GOT3 (cell line): ENCODE results near the gene MALT1.

Experiments
- DNase-seq: peaks from one replicate; lab custom pipeline; 2025; ENCODE audit warnings: mixed read lengths; lab: John Stamatoyannopoulos, UW

Gene MALT1

GRCh38 chr18:58653814-58654509 is 17.3 kb upstream of the MALT1 start:
- no peak for DNase-seq

GRCh38 chr18:58654896-58655614 is 16.2 kb upstream of the MALT1 start:
- no peak for DNase-seq

DNA sequence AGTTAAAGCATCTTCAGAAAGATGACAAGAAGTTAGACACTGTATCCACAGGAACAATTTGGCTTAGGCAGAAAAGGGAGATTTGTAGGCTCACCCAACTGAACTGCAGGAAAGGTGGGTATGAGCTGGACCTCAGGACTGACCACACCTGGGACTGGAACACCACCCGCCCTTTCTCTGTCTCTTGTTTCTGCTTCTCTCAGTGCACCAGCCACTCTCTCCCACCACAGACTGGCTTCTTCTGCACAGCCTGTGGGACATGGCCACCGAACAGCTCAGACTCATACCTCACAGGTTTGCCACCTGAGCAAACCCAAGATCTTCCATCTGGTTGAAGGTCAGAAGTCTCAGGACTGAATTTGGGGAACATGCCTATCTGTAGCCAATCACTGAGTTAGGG is 14.2 kb upstream of the MALT1 start:
- DNase-seq, result no peak

DNA sequence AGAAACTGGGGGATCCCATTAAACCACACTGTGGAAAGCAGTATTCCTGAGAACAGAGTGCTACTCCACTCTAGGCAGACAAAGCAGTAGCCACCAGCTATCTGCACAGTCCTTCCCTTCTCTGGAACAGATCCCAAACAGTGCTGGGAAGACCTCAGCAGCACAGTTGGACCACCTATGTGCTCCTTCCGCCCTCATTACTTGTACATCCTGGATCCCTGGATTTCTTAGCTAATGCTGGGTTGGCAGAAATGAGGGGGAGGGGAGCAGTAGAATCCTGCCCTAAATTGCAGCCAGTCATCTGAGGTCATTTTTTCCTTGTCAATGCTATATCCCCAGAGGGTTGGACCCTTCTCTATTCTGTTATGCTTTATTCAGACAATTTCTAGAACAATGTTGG is 13.8 kb upstream of the MALT1 start:
- DNase-seq, result no peak

GRCh38 chr18:58659691-58660090 is 11.6 kb upstream of the MALT1 start:
- DNase-seq, result no peak

DNA sequence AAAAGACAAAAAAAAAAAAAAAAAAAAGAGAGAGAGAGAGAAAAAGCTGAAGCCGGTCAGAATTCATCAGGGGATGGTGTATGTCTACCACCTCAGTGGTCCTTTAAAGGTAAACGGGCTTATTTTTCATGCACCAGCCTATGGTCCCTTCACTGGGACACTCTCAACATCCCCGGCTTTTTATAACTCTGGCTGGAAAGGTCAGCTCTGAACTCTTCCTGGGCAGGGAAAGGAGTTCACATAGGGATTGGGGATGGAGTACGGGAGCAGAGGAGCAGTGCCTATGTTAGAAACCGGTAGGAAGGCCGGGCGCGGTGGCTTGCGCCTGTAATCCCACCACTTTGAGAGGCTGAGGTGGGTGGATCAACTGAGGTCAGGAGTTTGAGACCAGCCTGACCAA is 10.3 kb upstream of the MALT1 start:
- DNase-seq, result no peak

- no peak for DNase-seq
Measured at GRCh38 chr18:58661423-58661822, 9.8 kb upstream of the MALT1 start.

DNA sequence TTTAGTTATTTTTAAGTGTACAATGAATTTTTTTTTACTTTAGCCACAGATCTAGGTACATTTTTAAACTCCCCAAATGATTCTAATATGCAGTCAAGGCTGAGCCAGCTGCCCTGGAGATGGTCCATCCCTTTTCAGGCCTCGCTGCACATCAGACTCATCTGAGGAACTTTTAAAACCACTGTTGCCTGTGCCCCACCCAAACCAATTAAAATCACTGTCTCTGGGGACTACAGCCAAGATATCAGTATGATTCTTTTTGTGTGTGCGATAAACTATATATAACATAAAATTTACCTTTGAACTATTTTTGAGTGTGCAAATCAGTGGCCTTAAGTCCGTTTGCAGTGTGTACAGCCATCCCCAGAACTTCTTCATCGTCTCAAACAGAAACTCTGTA is 9.1 kb upstream of the MALT1 start:
- no peak for DNase-seq

GRCh38 chr18:58666176-58666575 is 5.1 kb upstream of the MALT1 start:
- DNase-seq, result no peak

GRCh38 chr18:58668211-58668610 is 3.1 kb upstream of the MALT1 start:
- no peak for DNase-seq

DNA sequence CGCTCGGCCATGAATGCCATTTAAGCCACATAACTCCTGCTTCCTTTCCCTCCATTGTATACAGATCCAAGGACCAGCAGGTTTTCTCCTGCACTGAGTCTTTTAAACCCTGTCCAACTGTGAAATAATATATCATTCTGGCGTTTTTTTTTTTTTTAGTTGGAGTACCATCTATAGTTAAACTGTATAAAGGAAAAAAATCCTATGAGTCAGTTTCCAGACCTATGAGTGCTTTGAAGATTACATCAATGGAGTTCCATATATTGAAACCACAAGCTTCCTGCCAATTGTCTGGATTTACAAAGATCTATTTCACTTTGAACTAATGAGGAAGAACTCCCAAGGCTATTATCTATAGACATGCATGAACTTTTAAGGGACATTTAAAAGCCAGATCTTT is 2.4 kb upstream of the MALT1 start:
- no peak for DNase-seq

DNA sequence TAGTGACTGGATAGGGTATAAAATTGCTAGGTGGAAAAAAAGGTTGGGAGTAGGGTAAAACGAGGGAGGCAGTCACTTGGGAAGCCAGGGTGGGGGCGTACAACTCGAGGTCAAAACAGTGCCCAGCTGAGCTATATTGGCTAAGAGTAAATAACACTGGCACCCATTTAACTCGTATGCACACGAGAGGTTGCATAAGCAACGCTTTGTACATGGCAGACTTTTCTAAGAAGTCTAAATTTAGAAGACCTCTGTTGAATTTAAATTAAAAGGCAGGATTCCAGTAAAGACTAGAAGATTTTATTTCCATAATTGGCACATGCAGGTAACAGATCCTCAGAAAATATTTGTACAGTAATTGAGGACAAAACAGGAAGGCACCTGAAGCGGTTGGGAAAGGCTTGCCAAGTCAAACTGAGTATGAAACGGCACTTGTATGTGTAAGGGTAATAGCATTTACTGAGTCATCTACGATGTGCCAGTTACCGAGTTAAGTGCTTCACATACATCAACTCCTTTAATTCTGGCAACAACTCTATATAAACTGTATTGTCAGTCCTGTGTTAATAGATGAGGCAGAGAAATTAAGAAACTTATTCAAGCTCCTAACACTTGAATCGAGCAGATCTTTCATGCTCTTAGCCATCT is 1.4 kb upstream of the MALT1 start:
- DNase-seq, result no peak

DNA sequence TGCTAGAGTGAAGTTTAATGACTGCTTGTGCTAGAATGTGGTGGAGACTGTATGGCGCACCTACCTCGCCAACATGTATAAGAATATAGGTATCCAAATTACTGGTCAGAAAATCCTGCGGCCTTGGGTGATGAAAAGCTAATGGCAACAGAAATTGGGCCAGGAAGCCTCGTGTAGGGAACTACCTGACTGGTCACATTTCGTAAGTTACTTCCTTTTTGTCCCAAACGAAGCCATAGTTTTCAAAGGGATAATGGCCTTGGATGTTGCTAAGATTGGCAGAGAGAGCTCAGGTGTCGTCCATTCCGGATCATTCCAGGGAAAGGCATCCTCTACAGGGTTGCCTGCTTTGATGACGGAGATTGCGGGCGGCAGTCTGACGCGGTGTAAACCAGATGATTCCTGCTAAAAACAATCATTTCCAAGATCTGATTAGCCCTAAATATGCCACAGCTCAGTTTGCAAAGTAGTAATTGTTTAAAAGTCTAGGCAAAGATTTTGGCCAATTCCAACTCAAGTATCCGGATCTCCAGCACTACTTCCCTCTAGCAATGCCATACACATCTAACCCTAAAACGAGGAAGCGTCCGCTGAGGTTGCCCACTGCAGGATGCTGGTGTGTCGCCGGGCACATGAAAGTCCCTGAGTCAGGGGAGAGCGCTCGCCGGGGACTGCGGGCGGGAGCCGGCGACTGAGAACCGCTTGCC is 708 bp upstream of the MALT1 start:
- DNase-seq, result no peak

- no peak for DNase-seq
Measured at GRCh38 chr18:58671632-58672564, 633 bp downstream of the MALT1 start.

DNA sequence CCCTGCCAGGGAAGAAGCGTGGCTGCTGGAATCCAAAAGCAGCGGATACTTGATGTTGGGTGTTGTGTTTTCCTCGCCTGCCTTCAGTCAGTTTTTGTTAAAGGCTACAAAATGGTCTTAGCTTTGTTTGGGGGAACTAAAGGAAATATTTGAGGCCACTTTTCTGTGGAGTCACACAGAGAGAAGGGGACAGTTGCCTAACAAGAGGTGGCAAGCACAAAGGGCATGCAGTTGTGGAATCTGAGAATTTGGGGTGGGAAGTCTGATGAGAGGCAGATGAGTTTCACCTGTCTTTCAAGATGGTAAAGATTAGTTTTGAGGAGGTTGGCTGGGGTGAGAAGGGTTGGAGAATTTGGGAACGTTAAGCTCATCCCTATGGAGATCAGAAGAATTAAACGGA is 2.9 kb downstream of the MALT1 start:
- DNase-seq, result no peak

DNA sequence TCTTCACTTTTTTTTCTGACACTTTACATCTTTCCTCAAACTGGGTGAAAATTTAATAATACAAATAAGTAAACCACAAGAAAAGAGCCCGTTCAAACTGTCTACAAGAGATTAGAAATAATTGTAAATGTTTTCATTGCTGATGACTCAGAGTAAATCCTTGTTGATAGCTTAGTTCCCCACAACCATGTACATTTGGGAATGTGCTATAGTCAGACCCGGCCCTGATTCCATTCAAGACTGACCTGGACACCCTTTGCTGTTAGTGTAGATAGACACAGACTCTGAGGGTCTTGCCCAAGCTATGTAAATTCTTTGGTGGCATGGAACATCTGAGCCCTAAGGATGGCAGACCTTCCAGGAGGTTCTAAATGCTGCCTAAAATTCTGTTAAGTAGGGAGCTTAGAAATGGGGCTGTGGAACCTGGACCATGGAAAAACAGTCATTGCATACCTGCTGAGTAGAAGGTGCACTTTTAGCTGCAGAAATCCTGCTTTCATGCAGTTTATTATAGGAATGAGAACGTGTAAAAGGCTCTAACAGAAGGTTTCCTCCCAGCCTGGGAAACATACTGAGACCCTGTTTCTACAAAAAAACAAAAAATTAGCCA is 3.7 kb downstream of the MALT1 start:
- DNase-seq, result no peak

- no peak for DNase-seq
Measured at GRCh38 chr18:58676270-58676669, 5.0 kb downstream of the MALT1 start.

DNA sequence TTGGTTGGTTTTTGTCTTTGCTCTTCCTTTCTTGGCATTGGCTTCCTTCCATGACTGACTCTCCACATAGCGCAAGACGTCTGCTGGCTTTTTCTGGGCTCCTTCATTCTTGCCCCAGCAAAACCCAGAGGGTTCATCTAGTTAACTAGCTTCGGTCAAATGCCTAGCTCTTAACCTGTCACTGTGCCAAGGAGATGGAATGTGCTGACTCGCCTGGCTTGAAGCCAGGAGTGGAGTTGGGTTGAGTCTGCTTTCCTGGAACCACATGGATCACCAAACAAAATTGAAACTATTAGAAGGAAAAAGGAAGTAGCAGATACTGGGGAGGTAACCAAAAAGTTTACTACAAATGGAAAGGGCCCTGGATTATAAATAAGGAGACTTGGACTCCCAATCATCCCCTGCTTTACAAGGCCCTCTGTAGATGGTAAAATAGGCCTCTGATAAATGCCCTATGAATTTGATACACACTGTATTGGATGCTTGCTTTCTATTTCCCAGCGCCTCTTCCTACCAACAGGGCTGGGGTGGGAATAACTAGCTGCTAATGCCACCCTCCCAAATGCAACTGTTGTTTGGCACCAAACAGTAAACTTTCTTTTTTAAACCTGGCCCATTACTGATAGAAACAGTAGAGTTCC is 11.3 kb downstream of the MALT1 start:
- DNase-seq, result no peak

DNA sequence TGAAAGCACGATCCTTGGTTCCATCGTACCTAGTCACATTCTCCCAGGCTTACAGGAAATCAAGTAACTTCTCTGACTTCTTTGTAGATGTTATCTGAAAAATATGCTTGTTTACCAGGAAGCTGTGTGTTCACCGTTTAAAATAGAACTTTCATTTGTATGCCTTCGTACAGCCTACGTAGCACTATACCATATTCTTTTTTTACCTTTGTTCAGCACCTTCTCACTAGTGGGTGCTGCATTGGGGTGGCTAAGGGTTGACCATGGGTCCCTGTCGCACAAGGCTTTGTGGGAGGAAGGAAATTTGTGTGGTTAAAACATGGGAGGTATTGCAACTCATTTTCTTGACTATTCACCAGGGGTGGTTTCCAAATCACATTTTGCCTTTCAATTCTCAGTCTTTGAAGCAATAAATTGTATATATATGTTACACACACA is 16.6 kb downstream of the MALT1 start:
- no peak for DNase-seq

- no peak for DNase-seq
Measured at GRCh38 chr18:58690259-58690658, 19.0 kb downstream of the MALT1 start.

- DNase-seq, result no peak
Measured at GRCh38 chr18:58691256-58691655, 20.0 kb downstream of the MALT1 start.
